H1 (cell line): ENCODE results near the gene SHISA8. TPM values are rescaled to one million over a fixed set of nuclear protein-coding genes. Genes with fewer than 3 reads are reported as not detected.

ENCODE experiments used
- CTCF ChIA-PET: fragments of 300-600 bp; sonication (Branson Sonifier 250); formaldehyde crosslinking; loops from one replicate; lab custom pipeline; 2021; ENCODE audit not compliant: partially characterized antibody; lab: Charles Lee
- POLR2A ChIA-PET: fragments of 300-600 bp; sonication (Branson Sonifier 250); formaldehyde crosslinking; loops from one replicate; lab custom pipeline; 2021; ENCODE audit warnings: inconsistent platforms; ENCODE audit not compliant: partially characterized antibody; lab: Charles Lee
- DNase-seq, 2 experiments: peaks; one replicate each; pipeline versions ENCODE4 v3.0.0 to v3.0.0-alpha.2; 2010 to 2022; ENCODE audit warnings: low spot score in 2 of 2, low read depth in 1 of 2, mixed read lengths in 1 of 2
- FAIRE-seq: peaks from 2 replicates; lab custom pipeline; 2011; peaks lifted over from hg19 to GRCh38; lab: Jason Lieb, UNC
- H2AFZ ChIP-seq: 2 replicates; pipeline ENCODE4 v1.8.1; 2012; ENCODE audit warnings: low read length, inconsistent platforms
- H2AK5ac ChIP-seq: 2 replicates; pipeline ENCODE4 v1.6.1; 2013; ENCODE audit warnings: low read depth, low read length
- H2BK120ac ChIP-seq: replicated peaks from 2 replicates; pipeline ENCODE3; 2013; ENCODE audit warnings: low read depth, low read length, inconsistent platforms
- H2BK12ac ChIP-seq: 2 replicates; pipeline ENCODE4 v1.6.1; 2013; ENCODE audit warnings: low read depth, low read length
- H2BK15ac ChIP-seq: 2 replicates; pipeline ENCODE4 v1.6.1; 2013; ENCODE audit warnings: low read length
- H2BK20ac ChIP-seq: 2 replicates; pipeline ENCODE4 v1.6.1; 2013; ENCODE audit warnings: low read length
- H2BK5ac ChIP-seq: 2 replicates; pipeline ENCODE4 v1.6.1; 2013; ENCODE audit warnings: low read depth, low read length
- H3K14ac ChIP-seq: 2 replicates; pipeline ENCODE4 v1.6.1; 2013; ENCODE audit warnings: inconsistent platforms; ENCODE audit not compliant: insufficient read length
- H3K18ac ChIP-seq: 2 replicates; pipeline ENCODE4 v1.6.1; 2013; ENCODE audit warnings: low read length; ENCODE audit errors: extremely low read depth
- H3K23ac ChIP-seq: 2 replicates; pipeline ENCODE4 v1.6.1; 2013; ENCODE audit warnings: inconsistent platforms; ENCODE audit not compliant: insufficient read length
- H3K23me2 ChIP-seq: 2 replicates; pipeline ENCODE4 v1.6.1; 2013; ENCODE audit warnings: low read depth, low read length
- H3K27ac ChIP-seq: 2 replicates; pipeline ENCODE4 v1.6.1; 2011; ENCODE audit warnings: low read depth, low read length, inconsistent platforms
- H3K27me3 ChIP-seq, 4 experiments: replicated peaks in 1 of 4; 1 replicate in 1 of 4; 2 replicates in 3 of 4; pipeline versions ENCODE4 v1.6.1 to v1.8.1; 2011 to 2013; ENCODE audit warnings: low read length in 3 of 4, mild to moderate bottlenecking in 3 of 4, inconsistent platforms in 2 of 4, mixed read lengths in 2 of 4, moderate library complexity in 1 of 4; ENCODE audit not compliant: control insufficient read depth in 3 of 4, insufficient read depth in 3 of 4; ENCODE audit errors: extremely low read depth in 1 of 4
- H3K36me3 ChIP-seq, 4 experiments: 2 replicates each; pipeline versions ENCODE4 v1.6.1 to v1.8.1; 2011 to 2013; ENCODE audit warnings: mild to moderate bottlenecking in 4 of 4, low read length in 3 of 4, moderate library complexity in 2 of 4, control low read depth in 1 of 4, inconsistent platforms in 1 of 4; ENCODE audit not compliant: insufficient read depth in 4 of 4, control insufficient read depth in 2 of 4
- H3K4ac ChIP-seq: replicated peaks from 2 replicates; pipeline ENCODE3; 2013; ENCODE audit warnings: low read length, low read depth, mixed read lengths, inconsistent platforms; ENCODE audit not compliant: insufficient read length
- H3K4me1 ChIP-seq, 4 experiments: replicated peaks in 1 of 4; 1 replicate in 1 of 4; 2 replicates in 3 of 4; pipeline versions ENCODE4 v1.6.1 to v1.8.1; 2011 to 2013; ENCODE audit warnings: low read length in 3 of 4, inconsistent platforms in 2 of 4, mixed read lengths in 1 of 4; ENCODE audit not compliant: insufficient read depth in 4 of 4, control insufficient read depth in 3 of 4
- H3K4me2 ChIP-seq, 2 experiments: 2 replicates each; pipeline versions ENCODE4 v1.6.1 to v1.8.1; 2011 to 2013; ENCODE audit warnings: low read depth in 2 of 2, low read length in 2 of 2, control low read depth in 1 of 2, inconsistent platforms in 1 of 2, mild to moderate bottlenecking in 1 of 2; ENCODE audit not compliant: insufficient read depth in 1 of 2
- H3K4me3 ChIP-seq, 4 experiments: fragments of 200-600, 300-600 bp in 1 of 4; sonication (generic), shearing (Covaris generic), sonication (Bioruptor Twin) in 1 of 4; 2 replicates each; pipeline versions ENCODE4 v1.5.1 to v1.8.1; 2011 to 2016; ENCODE audit warnings: low read length in 4 of 4, low read depth in 3 of 4, control low read depth in 2 of 4, inconsistent platforms in 2 of 4, mild to moderate bottlenecking in 2 of 4, mixed read lengths in 1 of 4, moderate library complexity in 1 of 4; ENCODE audit not compliant: insufficient read depth in 2 of 4; ENCODE audit errors: extremely low read depth in 1 of 4
- H3K56ac ChIP-seq: replicated peaks from 2 replicates; pipeline ENCODE3; 2013; ENCODE audit warnings: low read depth, mild to moderate bottlenecking, mixed read lengths, low read length, inconsistent platforms; ENCODE audit not compliant: insufficient read length
- H3K79me1 ChIP-seq: 2 replicates; pipeline ENCODE4 v1.6.1; 2013; ENCODE audit warnings: low read depth, low read length, control low read depth
- H3K79me2 ChIP-seq, 2 experiments: 2 replicates each; pipeline versions ENCODE4 v1.6.1 to v1.8.1; 2012 to 2013; ENCODE audit warnings: low read length in 2 of 2, mild to moderate bottlenecking in 2 of 2, inconsistent platforms in 1 of 2; ENCODE audit not compliant: insufficient read depth in 2 of 2, control insufficient read depth in 1 of 2
- H3K9ac ChIP-seq, 4 experiments: replicated peaks in 1 of 4; 1 replicate in 1 of 4; 2 replicates in 3 of 4; pipeline versions ENCODE4 v1.6.1 to v1.8.1; 2011 to 2013; ENCODE audit warnings: low read depth in 3 of 4, low read length in 3 of 4, control low read depth in 2 of 4, mild to moderate bottlenecking in 2 of 4, moderate library complexity in 2 of 4, inconsistent platforms in 1 of 4; ENCODE audit errors: extremely low read depth in 1 of 4
- H3K9me3 ChIP-seq, 2 experiments: 2 replicates each; pipeline versions ENCODE4 v1.6.1 to v1.8.1; 2012 to 2013; ENCODE audit warnings: mild to moderate bottlenecking in 2 of 2, moderate library complexity in 2 of 2, control low read depth in 1 of 2, inconsistent platforms in 1 of 2, low read depth in 1 of 2, low read length in 1 of 2, mixed read lengths in 1 of 2; ENCODE audit not compliant: insufficient read depth in 2 of 2
- H4K20me1 ChIP-seq, 2 experiments: replicated peaks in 1 of 2; 2 replicates each; pipeline versions ENCODE3 to v1.8.1; 2011 to 2013; ENCODE audit warnings: inconsistent platforms in 2 of 2, low read length in 2 of 2, mild to moderate bottlenecking in 1 of 2; ENCODE audit not compliant: insufficient read depth in 2 of 2, control insufficient read depth in 1 of 2
- H4K5ac ChIP-seq: 2 replicates; pipeline ENCODE4 v1.6.1; 2013; ENCODE audit warnings: low read length, low read depth, mixed read lengths, inconsistent platforms; ENCODE audit not compliant: insufficient read length
- H4K8ac ChIP-seq: 2 replicates; pipeline ENCODE4 v1.8.0; 2013; ENCODE audit warnings: mild to moderate bottlenecking, moderate library complexity, low read length, inconsistent platforms; ENCODE audit not compliant: insufficient read depth; ENCODE audit errors: extremely low read depth
- H4K91ac ChIP-seq: replicated peaks from 2 replicates; pipeline ENCODE3; 2013; ENCODE audit warnings: low read length, mixed read lengths, inconsistent platforms; ENCODE audit not compliant: insufficient read length
- CBX8 ChIP-seq: fragments of 300-800, 300-1000 bp; sonication (generic); IDR thresholded peaks from 2 replicates; pipeline ENCODE4 v1.7.1; 2016; ENCODE audit warnings: low read depth, low read length, borderline replicate concordance
- CHD2 ChIP-seq: IDR thresholded peaks from 2 replicates; pipeline ENCODE4 v1.6.1; 2012; ENCODE audit warnings: low read length, improper control_type of control experiment
- CTCF ChIP-seq, 3 experiments: IDR thresholded peaks; 1 replicate in 2 of 3; 2 replicates in 1 of 3; pipeline versions ENCODE4 v1.5.1 to v1.6.1; 2011; ENCODE audit warnings: low read length in 3 of 3, mild to moderate bottlenecking in 3 of 3, inconsistent platforms in 2 of 3, low read depth in 1 of 3, moderate library complexity in 1 of 3; ENCODE audit not compliant: insufficient read depth in 1 of 3; ENCODE audit errors: control extremely low read depth in 1 of 3
- RAD21 ChIP-seq, 2 experiments: IDR thresholded peaks in 1 of 2; conservative IDR thresholded peaks in 1 of 2; 2 replicates each; pipeline ENCODE4 v1.6.1; 2011; ENCODE audit warnings: low read depth in 2 of 2, low read length in 2 of 2, improper control_type of control experiment in 1 of 2, inconsistent platforms in 1 of 2, mild to moderate bottlenecking in 1 of 2, moderate library complexity in 1 of 2
- TAF7 ChIP-seq: optimal IDR thresholded peaks from 2 replicates; pipeline ENCODE3; 2011; ENCODE audit warnings: low read depth, mild to moderate bottlenecking, inconsistent platforms, low read length, moderate library complexity, borderline replicate concordance
- WGBS, 2 experiments: shearing (Covaris generic) in 1 of 2; methylation state at CpG; one replicate each; pipeline versions ENCODE4 v1.1.6 to v1.1.7; 2013 to 2015; ENCODE audit warnings: low lambda C conversion rate in 2 of 2, mixed read lengths in 2 of 2, inconsistent platforms in 1 of 2, low coverage in 1 of 2, missing lambda C conversion rate in 1 of 2; ENCODE audit not compliant: insufficient replicate concordance in 2 of 2, insufficient coverage in 1 of 2, insufficient read length in 1 of 2; ENCODE audit errors: extremely low coverage in 1 of 2, missing lambda C conversion rate in 1 of 2; 5-methylcytosine and 5-hydroxymethylcytosine counted together
- polyA plus RNA-seq, 7 experiments: library from polyadenylated mRNA; depleted of rRNA in 3 of 7; stranded (reverse) in 5 of 7; unstranded in 2 of 7; fragments of >200 nt in 5 of 7; fragments of 200-250 nt in 2 of 7; gene quantifications; 1 replicate in 5 of 7; 2 replicates in 1 of 7; 4 replicates in 1 of 7; pipeline versions ENCODE4 v1.2.1 to v1.2.3, GENCODE V29; 2011 to 2013; ENCODE audit warnings: missing spikeins in 2 of 7, mixed read lengths in 2 of 7
- total RNA-seq: library from RNA; stranded (reverse); fragmentation: NEBNext Ultra II Directional; extraction: Animal tissue kit (Norgen Biotek cat#: 25700); gene quantifications from 2 replicates; pipeline ENCODE4 v1.2.1, GENCODE V29; 2021

SHISA8 gene
- total and polyA plus RNA-seq, 2 of the 8 experiments (the other 6 are each of a cell fraction or from before 2014, with no cell fraction given): 0.14 to 0.89 TPM

GRCh38 chr22:41908411-41909309, 6.2 kb downstream of the SHISA8 start:
- CTCF ChIA-PET: interaction anchor here (0.6 to 5.2 kb wide), 9 partner anchors 9 to 212 kb away, joined by 3 to 32 read pairs (median 3); partner anchors contain the start of gene TNFRSF13C
- no peaks in the 10 kb centered on the region; a peak in 1 of 4 replicates for H3K9me3 ChIP-seq
- no peak overlapping the region for H2BK15ac ChIP-seq
- no peaks in the 10 kb centered on the region for H3K79me1 ChIP-seq
- no peak overlapping the region for H3K14ac ChIP-seq
- H3K27ac ChIP-seq: no peak overlapping the region
- no peak overlapping the region for H2BK120ac ChIP-seq
- no peak for FAIRE-seq
- peak in 1 of 2 experiments; percentile 69 for DNase-seq
- H3K4me2 ChIP-seq: no peak overlapping the region
- peaks cover 0 to 28% (median 11%) of the 10 kb centered on the region in 4 experiments; a peak in 6 of 7 replicates for H3K4me1 ChIP-seq
- no peak overlapping the region for H2BK5ac ChIP-seq
- H4K8ac ChIP-seq: no peak overlapping the region
- H2AK5ac ChIP-seq: no peak overlapping the region
- no peaks in the 10 kb centered on the region for H3K79me2 ChIP-seq
- no peak overlapping the region for H3K9ac ChIP-seq
- H3K4me3 ChIP-seq: no peak overlapping the region
- WGBS, 2 experiments: 81% methylated on average over 13 of the region's 14 CpGs; no CpG with 5 or more reads in 1 of the 2 experiments
- no peak overlapping the region for H3K23ac ChIP-seq
- TF ChIP-seq CBX8: no peak
- no peak for TF ChIP-seq CHD2
- peak in 1 of 3 experiments; percentile 13; a peak in 1 of 4 replicates for TF ChIP-seq CTCF (IDR thresholded peaks at IDR 0.05; ENCODE audit: control extremely low read depth in 1 of 3, insufficient read depth in 1 of 3, low read depth in 1 of 3, low read length in 3 of 3)
- peak; percentile 30 for TF ChIP-seq TAF7
- TF ChIP-seq RAD21 (IDR thresholded peaks at IDR 0.05 in 1 of 2, conservative IDR thresholded peaks at IDR 0.05 in 1 of 2; ENCODE audit: low read depth in 2 of 2, low read length in 2 of 2): peak in 1 of 2 experiments; percentile 31; a peak in 1 of 4 replicates
- TF ChIP-seq, all 59 proteins: peak for 3
- POLR2A ChIA-PET: interaction anchor here (0.9 to 3.5 kb wide), 8 partner anchors 8 to 64 kb away, joined by 3 to 19 read pairs (median 7); partner anchors contain the start of gene TNFRSF13C
- H2AFZ ChIP-seq: no peak overlapping the region
- no peak overlapping the region for H4K5ac ChIP-seq
- peaks cover 5 to 28% (median 13%) of the 10 kb centered on the region in 4 experiments; a peak in 5 of 8 replicates for H3K36me3 ChIP-seq
- no peak overlapping the region for H2BK12ac ChIP-seq
- peaks cover 42 to 54% (median 50%) of the 10 kb centered on the region in 4 experiments for H3K27me3 ChIP-seq
- H3K56ac ChIP-seq: no peak overlapping the region
- peaks cover 2% of the 10 kb centered on the region; the same call in 1 of the 2 replicates for H3K23me2 ChIP-seq
- no peak overlapping the region for H4K91ac ChIP-seq
- no peak overlapping the region; the same call in 1 of the 2 replicates for H3K18ac ChIP-seq
- H3K4ac ChIP-seq: no peak overlapping the region
- no peak overlapping the region for H2BK20ac ChIP-seq
- peaks cover 21 to 31% of the 10 kb centered on the region in 2 experiments for H4K20me1 ChIP-seq
